ENCODE results near the gene MROH8. TPM values are rescaled to one million over a fixed set of nuclear protein-coding genes. Genes with fewer than 3 reads are reported as not detected.

The MROH8 gene
- total RNA-seq, 4 donors from 2014 or later: 0.83 to 4.7 (median 3.1) TPM

- TF ChIP-seq CTCF (IDR thresholded peaks at IDR 0.05): peak in 1 of 2 donors; percentile 8
- no peak for TF ChIP-seq POLR2A (IDR thresholded peaks at IDR 0.05)
- TF ChIP-seq EP300 (IDR thresholded peaks at IDR 0.05): no peak
- peak in 2 of 3 donors; percentile 43 to 91 for TF ChIP-seq POLR2AphosphoS5 (IDR thresholded peaks at IDR 0.05)
- Histone ChIP-seq H3K9me3 (no peaks in the 10 kb centered on the region), H3K27me3 (no peaks in the 10 kb centered on the region), H3K36me3 (no peaks in the 10 kb centered on the region), H3K4me1 (peaks cover 10% of the 10 kb centered on the region), H3K4me3 (peak within 1 kb of the TSS; percentile 84), H3K27ac (peak within 1 kb of the TSS; percentile 20)
- peak; percentile 85 to 89 for DNase-seq (ENCODE audit: low spot score in 2 of 2)
- WGBS: 0% methylated on average over 13 of the region's 58 CpGs
Observed at GRCh38 chr20:37095599-37096414, 83.5 kb downstream of the MROH8 start, which contains the start of gene RBL1. Gene RBL1 (minus strand): TSS chr20:37095997. CDS start chr20:37095928, 69 bp downstream.

GRCh38 chr20:37095108-37095598, 84.2 kb downstream of the MROH8 start:
- Histone ChIP-seq H3K27me3 (no peaks in the 10 kb centered on the region), H3K9me3 (no peaks in the 10 kb centered on the region), H3K36me3 (no peaks in the 10 kb centered on the region), H3K27ac (no peak overlapping the region), H3K4me1 (peaks cover 10% of the 10 kb centered on the region), H3K4me3 (peak overlapping the region; percentile 84)
- DNase-seq (ENCODE audit: low spot score in 2 of 2): no peak
- 1% methylated on average over 17 of the region's 19 CpGs for WGBS
- TF ChIP-seq POLR2AphosphoS5 (IDR thresholded peaks at IDR 0.05): no peak
- TF ChIP-seq EP300 (IDR thresholded peaks at IDR 0.05): no peak
- TF ChIP-seq CTCF (IDR thresholded peaks at IDR 0.05): no peak
- TF ChIP-seq POLR2A (IDR thresholded peaks at IDR 0.05): no peak

GRCh38 chr20:37090407-37090806, 88.9 kb downstream of the MROH8 start:
- H3K27me3 ChIP-seq: no peaks in the 10 kb centered on the region
- WGBS: 73% methylated on average over 2 of the region's 2 CpGs

GRCh38 chr20:37081717-37082289, 97.5 kb downstream of the MROH8 start:
- no peaks in the 10 kb centered on the region for H3K27me3 ChIP-seq
- no peaks in the 10 kb centered on the region for H3K4me1 ChIP-seq
- H3K9me3 ChIP-seq: no peaks in the 10 kb centered on the region
- 86% methylated on average over 5 of the region's 5 CpGs for WGBS
- H3K36me3 ChIP-seq: no peaks in the 10 kb centered on the region
- no peak overlapping the region for H3K4me3 ChIP-seq
- TF ChIP-seq EP300 (IDR thresholded peaks at IDR 0.05) (no peak), POLR2A (IDR thresholded peaks at IDR 0.05) (no peak), CTCF (IDR thresholded peaks at IDR 0.05) (no peak)
- DNase-seq (ENCODE audit: low spot score in 2 of 2): no peak
- H3K27ac ChIP-seq: no peak overlapping the region

More at GRCh38 chr20:37090407-37090806, 88.9 kb downstream of the MROH8 start:
- DNase-seq (ENCODE audit: low spot score in 2 of 2): no peak
- Histone ChIP-seq H3K4me3 (no peak overlapping the region), H3K36me3 (peaks cover 9% of the 10 kb centered on the region), H3K27ac (no peak overlapping the region), H3K4me1 (peaks cover 10% of the 10 kb centered on the region), H3K9me3 (no peaks in the 10 kb centered on the region)
- no peak for TF ChIP-seq POLR2A (IDR thresholded peaks at IDR 0.05)
- TF ChIP-seq EP300 (IDR thresholded peaks at IDR 0.05): no peak
- TF ChIP-seq CTCF (IDR thresholded peaks at IDR 0.05): no peak
- TF ChIP-seq POLR2AphosphoS5 (IDR thresholded peaks at IDR 0.05): no peak

GRCh38 chr20:37077009-37077408, 102.3 kb downstream of the MROH8 start:
- 96% methylated on average over 8 of the region's 8 CpGs for WGBS
- no peak for TF ChIP-seq EP300 (IDR thresholded peaks at IDR 0.05)
- no peak for TF ChIP-seq POLR2A (IDR thresholded peaks at IDR 0.05)
- no peak for TF ChIP-seq POLR2AphosphoS5 (IDR thresholded peaks at IDR 0.05)
- no peak for TF ChIP-seq CTCF (IDR thresholded peaks at IDR 0.05)
- no peaks in the 10 kb centered on the region for H3K27me3 ChIP-seq
- no peaks in the 10 kb centered on the region for H3K4me1 ChIP-seq
- no peak overlapping the region for H3K4me3 ChIP-seq
- no peaks in the 10 kb centered on the region for H3K36me3 ChIP-seq
- DNase-seq (ENCODE audit: low spot score in 2 of 2): no peak
- no peaks in the 10 kb centered on the region for H3K9me3 ChIP-seq
- H3K27ac ChIP-seq: no peak overlapping the region
